Suprapubic skin (tissue), 4 donors: ENCODE measurements around the gene INF2.

ENCODE experiments used
- POLR2A ChIP-seq, 2 donors: fragments of 450-650 bp; IDR thresholded peaks; one replicate each; pipeline ENCODE4 v1.6.1; 2017; ENCODE audit warnings: antibody characterized with exemption in 2 of 2, mild to moderate bottlenecking in 2 of 2, moderate library complexity in 2 of 2
- POLR2AphosphoS5 ChIP-seq, 3 donors: sonication (generic); formaldehyde crosslinking; IDR thresholded peaks; one replicate each; pipeline ENCODE4 v1.6.1; 2017; ENCODE audit warnings: antibody characterized with exemption in 3 of 3
- TF ChIP-seq, protein P1 (sequence below), 2 donors: fragments of 200-600 bp in 1 of 2; fragments of 450-650 bp in 1 of 2; sonication (generic) in 1 of 2; IDR thresholded peaks; one replicate each; pipeline ENCODE4 v1.5.1; 2016 to 2019; ENCODE audit warnings: antibody characterized with exemption in 2 of 2, mild to moderate bottlenecking in 1 of 2, moderate library complexity in 1 of 2

DNA sequence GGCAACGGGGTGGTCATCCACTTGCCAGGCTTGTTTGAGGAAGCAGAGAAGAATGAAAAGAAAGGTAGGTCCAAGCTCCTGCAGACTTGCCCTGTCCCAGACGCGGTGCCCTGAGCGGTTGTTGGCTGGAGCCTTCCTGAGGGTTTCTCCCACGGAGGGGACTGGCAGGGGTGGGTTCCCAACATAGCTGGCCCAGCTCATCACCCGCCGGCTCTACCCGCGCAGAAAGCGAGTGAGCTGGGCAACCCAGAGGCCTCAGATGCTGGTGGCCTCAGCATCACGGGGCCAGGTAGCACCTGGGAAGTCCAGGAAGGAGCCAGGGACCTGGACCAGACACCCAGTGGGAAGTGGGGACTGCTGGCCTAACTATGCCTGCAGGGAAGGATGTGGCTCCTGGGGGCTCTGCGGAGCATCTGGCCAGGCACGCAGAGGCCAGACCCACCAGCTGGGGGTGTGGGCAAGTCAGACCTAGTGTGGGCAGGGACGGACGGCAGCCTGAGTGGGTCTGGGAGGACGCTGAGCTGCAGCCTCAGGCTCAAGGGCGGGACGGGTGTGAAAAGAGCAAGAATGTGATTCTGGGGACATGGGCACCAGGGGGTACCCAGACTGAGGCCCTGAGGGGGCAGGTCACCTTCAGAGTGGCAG is 49.1 kb downstream of the INF2 start:
- TF ChIP-seq POLR2AphosphoS5 (IDR thresholded peaks at IDR 0.05) (no peak), POLR2A (IDR thresholded peaks at IDR 0.05) (no peak)
- TF ChIP-seq, protein P1, sequence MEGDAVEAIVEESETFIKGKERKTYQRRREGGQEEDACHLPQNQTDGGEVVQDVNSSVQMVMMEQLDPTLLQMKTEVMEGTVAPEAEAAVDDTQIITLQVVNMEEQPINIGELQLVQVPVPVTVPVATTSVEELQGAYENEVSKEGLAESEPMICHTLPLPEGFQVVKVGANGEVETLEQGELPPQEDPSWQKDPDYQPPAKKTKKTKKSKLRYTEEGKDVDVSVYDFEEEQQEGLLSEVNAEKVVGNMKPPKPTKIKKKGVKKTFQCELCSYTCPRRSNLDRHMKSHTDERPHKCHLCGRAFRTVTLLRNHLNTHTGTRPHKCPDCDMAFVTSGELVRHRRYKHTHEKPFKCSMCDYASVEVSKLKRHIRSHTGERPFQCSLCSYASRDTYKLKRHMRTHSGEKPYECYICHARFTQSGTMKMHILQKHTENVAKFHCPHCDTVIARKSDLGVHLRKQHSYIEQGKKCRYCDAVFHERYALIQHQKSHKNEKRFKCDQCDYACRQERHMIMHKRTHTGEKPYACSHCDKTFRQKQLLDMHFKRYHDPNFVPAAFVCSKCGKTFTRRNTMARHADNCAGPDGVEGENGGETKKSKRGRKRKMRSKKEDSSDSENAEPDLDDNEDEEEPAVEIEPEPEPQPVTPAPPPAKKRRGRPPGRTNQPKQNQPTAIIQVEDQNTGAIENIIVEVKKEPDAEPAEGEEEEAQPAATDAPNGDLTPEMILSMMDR (IDR thresholded peaks at IDR 0.05): no peak
